ENCODE results near the gene ANKRD63. TPM values are rescaled to one million over a fixed set of nuclear protein-coding genes. Genes with fewer than 3 reads are reported as not detected.

The ANKRD63 gene
- total and polyA plus RNA-seq, 12 donors = not detected

DNA sequence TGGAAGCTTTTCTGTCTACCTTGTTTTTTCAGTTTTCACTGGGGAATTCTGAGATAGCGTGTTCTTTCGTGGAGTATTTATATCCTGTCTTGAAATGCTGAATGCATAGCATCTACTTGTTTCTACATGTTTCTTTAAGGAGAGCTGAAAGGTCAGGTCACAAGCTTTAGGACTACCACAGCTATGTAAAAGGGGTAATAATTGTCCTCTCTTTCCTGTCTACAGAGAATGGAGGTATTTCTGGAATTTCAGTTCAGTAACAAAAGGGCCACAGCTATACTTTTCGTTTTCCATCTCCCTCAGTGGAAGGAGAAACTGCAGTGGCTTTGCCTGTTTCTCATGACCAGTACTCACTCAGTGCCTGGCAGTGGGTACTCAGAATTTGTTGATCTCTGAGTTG is 45.3 kb upstream of the ANKRD63 start:
- Histone ChIP-seq H3K27me3 (no peaks in the 10 kb centered on the region), H3K4me3 (no peak overlapping the region), H3K27ac (no peak overlapping the region), H3K36me3 (replicated peaks in 1 of 2) (no peaks in the 10 kb centered on the region), H3K9me3 (replicated peaks in 1 of 3) (no peaks in the 10 kb centered on the region), H3K4me1 (replicated peaks in 1 of 2) (peaks cover 0 to 39% of the 10 kb centered on the region in 2 donors)
- no peak for DNase-seq
- intact Hi-C loops (cut with DNase I) = no loop called here
- 75 to 80% (median 78%) methylated on average over 3 of the region's 3 CpGs for WGBS, 4 donors
- TF ChIP-seq POLR2A (IDR thresholded peaks at IDR 0.05) (no peak), CTCF (IDR thresholded peaks at IDR 0.05) (no peak)

DNA sequence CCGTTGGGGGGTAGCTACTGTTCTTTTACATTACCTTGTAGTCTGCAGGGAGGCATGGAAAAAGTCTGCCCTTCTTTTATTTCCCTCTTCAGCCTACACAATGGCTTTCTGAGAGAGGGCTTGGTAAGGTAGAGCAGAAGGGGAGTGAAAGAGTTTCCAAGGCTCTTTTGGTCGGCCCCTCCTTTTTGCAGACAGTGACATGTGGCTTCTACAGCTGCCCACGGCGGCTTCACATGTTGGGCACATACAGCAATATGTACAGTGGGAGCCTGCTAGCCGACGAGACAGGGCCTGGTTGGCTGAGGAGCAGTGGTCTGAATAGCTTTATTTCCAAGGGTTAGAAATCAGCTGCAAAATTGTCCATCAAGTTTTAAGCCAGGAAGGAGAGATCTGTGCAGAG is 44.6 kb upstream of the ANKRD63 start:
- Histone ChIP-seq H3K27me3 (no peaks in the 10 kb centered on the region), H3K36me3 (replicated peaks in 1 of 2) (no peaks in the 10 kb centered on the region), H3K9me3 (replicated peaks in 1 of 3) (no peaks in the 10 kb centered on the region), H3K4me1 (replicated peaks in 1 of 2) (peaks cover 0 to 39% of the 10 kb centered on the region in 2 donors), H3K4me3 (no peak overlapping the region), H3K27ac (no peak overlapping the region)
- no peak for TF ChIP-seq CTCF (IDR thresholded peaks at IDR 0.05)
- TF ChIP-seq POLR2A (IDR thresholded peaks at IDR 0.05) = no peak
- intact Hi-C loops (cut with DNase I) = no loop called here
- DNase-seq = no peak
- 75 to 88% (median 81%) methylated on average over 4 to 6 of the region's 6 CpGs for WGBS, 4 donors

- peaks cover 0 to 35% of the 10 kb centered on the region in 2 donors for H3K4me1 ChIP-seq (replicated peaks in 1 of 2)
- H3K27ac ChIP-seq = peak overlapping the region in 2 of 5 donors; percentile 7 to 29
- no peak for DNase-seq
- TF ChIP-seq POLR2A (IDR thresholded peaks at IDR 0.05) (no peak), CTCF (IDR thresholded peaks at IDR 0.05) (no peak)
- H3K27me3 ChIP-seq = no peaks in the 10 kb centered on the region
- 85 to 94% (median 89%) methylated on average over 2 of the region's 2 CpGs for WGBS, 4 donors
- intact Hi-C loops (cut with DNase I) = no loop called here
- H3K9me3 ChIP-seq (replicated peaks in 1 of 3) = no peaks in the 10 kb centered on the region
- no peak overlapping the region for H3K4me3 ChIP-seq
- no peaks in the 10 kb centered on the region for H3K36me3 ChIP-seq (replicated peaks in 1 of 2)
These were observed 42.8 kb upstream of the ANKRD63 start for GRCh38 chr15:40325700-40326099.

DNA sequence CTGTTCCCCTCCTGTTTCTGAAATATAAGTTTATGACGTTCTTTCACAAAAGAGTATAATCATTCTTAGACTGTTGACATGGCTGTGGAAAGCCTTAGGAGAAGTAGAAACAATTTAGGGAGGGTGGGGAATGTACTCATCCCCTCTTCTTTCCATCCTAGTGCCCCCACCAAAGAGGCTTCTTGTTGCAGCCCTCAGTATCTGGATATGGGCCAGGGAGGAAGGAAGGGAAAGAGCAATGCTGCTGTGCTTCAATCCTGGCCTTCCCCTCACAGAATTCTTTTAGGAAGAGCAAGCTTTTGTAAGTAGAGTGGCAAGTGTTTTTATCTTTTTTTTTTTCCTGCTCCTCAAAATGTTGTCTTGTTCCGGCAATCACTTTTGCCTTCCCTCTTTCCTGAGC is 42.3 kb upstream of the ANKRD63 start:
- intact Hi-C loops (cut with DNase I) = no loop called here
- peak in 1 of 7 donors; percentile 9 for DNase-seq
- Histone ChIP-seq H3K36me3 (replicated peaks in 1 of 2) (no peaks in the 10 kb centered on the region), H3K4me1 (replicated peaks in 1 of 2) (peaks cover 0 to 30% of the 10 kb centered on the region in 2 donors), H3K27me3 (no peaks in the 10 kb centered on the region), H3K27ac (peak overlapping the region in 2 of 5 donors; percentile 7 to 29), H3K4me3 (peak overlapping the region in 1 of 4 donors; percentile 87), H3K9me3 (replicated peaks in 1 of 3) (no peaks in the 10 kb centered on the region)
- no peak for TF ChIP-seq POLR2A (IDR thresholded peaks at IDR 0.05)
- TF ChIP-seq CTCF (IDR thresholded peaks at IDR 0.05) = no peak
- WGBS, 4 donors = 68 to 74% (median 71%) methylated on average over 2 of the region's 2 CpGs
